GM12878 (cell line): Measurements from ENCODE around the gene TRIM39. TPM values are rescaled to one million over a fixed set of nuclear protein-coding genes. Genes with fewer than 3 reads are reported as not detected.

Source experiments
- ATAC-seq: fragments of 200-7000 bp; cut with Tn5 transposase; 3 replicates; pipeline ENCODE4 v1.9.1; 2020; ENCODE audit warnings: mild to moderate bottlenecking, moderate library complexity
- BruUV-seq: library from RNA; stranded (reverse); fragments of 400-500 nt; replicated peaks from 2 replicates; lab custom pipeline; 2021; lab: Mats Ljungman, UMichigan
- CTCF ChIA-PET: fragments of 300-600 bp; sonication (Branson Sonifier 250); formaldehyde crosslinking; extraction: SDS; loops from one replicate; lab custom pipeline; 2021; ENCODE audit warnings: inconsistent platforms; lab: Yijun Ruan, JAX
- POLR2A ChIA-PET: fragments of 350-600 bp; formaldehyde crosslinking; extraction: SDS; loops from one replicate; lab custom pipeline; 2021; ENCODE audit warnings: inconsistent platforms; lab: Charles Lee
- RAD21 ChIA-PET: fragments of 300-600 bp; sonication (Branson Sonifier 250); formaldehyde crosslinking; loops from one replicate; lab custom pipeline; 2023; ENCODE audit warnings: antibody characterized with exemption; ENCODE audit not compliant: unreplicated experiment; lab: Charles Lee
- SMC1A ChIA-PET: fragments of 300-600 bp; sonication (Branson Sonifier 250); formaldehyde crosslinking; loops from one replicate; lab custom pipeline; 2023; ENCODE audit not compliant: unreplicated experiment, uncharacterized antibody; lab: Charles Lee
- DNase-seq: peaks from one replicate; pipeline ENCODE4 v3.0.0-alpha.2; 2011; ENCODE audit warnings: low read depth, low spot score
- FAIRE-seq: peaks from 3 replicates; lab custom pipeline; 2011; peaks lifted over from hg19 to GRCh38; lab: Jason Lieb, UNC
- H2AFZ ChIP-seq: 2 replicates; pipeline ENCODE4 v1.6.0; 2011; ENCODE audit warnings: low read depth, low read length, control low read depth; ENCODE audit not compliant: control insufficient read depth
- H3K27ac ChIP-seq: 2 replicates; pipeline ENCODE4 v1.5.1; 2011; ENCODE audit warnings: control low read depth; ENCODE audit not compliant: control insufficient read depth, insufficient read depth
- H3K27me3 ChIP-seq, 2 experiments: replicated peaks in 1 of 2; 2 replicates each; pipeline versions ENCODE4 v1.6.0 to v1.6.1; 2011; ENCODE audit warnings: low read length in 1 of 2; ENCODE audit not compliant: control insufficient read depth in 2 of 2, insufficient read depth in 2 of 2
- H3K36me3 ChIP-seq, 2 experiments: 2 replicates each; pipeline ENCODE4 v1.5.1; 2011; ENCODE audit warnings: low read length in 1 of 2; ENCODE audit not compliant: control insufficient read depth in 2 of 2, insufficient read depth in 2 of 2
- H3K4me1 ChIP-seq: 2 replicates; pipeline ENCODE4 v1.6.1; 2011; ENCODE audit warnings: mild to moderate bottlenecking, low read length, moderate library complexity, mixed read lengths; ENCODE audit not compliant: control insufficient read depth, insufficient read depth
- H3K4me2 ChIP-seq: 2 replicates; pipeline ENCODE4 v1.6.0; 2011; ENCODE audit warnings: control low read depth; ENCODE audit not compliant: control insufficient read depth, insufficient read depth
- H3K4me3 ChIP-seq: fragments of 200-600 bp; sonication (generic); 2 replicates; pipeline ENCODE4 v1.5.1; 2016
- H3K79me2 ChIP-seq: 2 replicates; pipeline ENCODE4 v1.6.0; 2011; ENCODE audit warnings: low read length; ENCODE audit not compliant: control insufficient read depth, insufficient read depth
- H3K9ac ChIP-seq: 2 replicates; pipeline ENCODE4 v1.8.0; 2011; ENCODE audit warnings: low read length, control low read depth, mixed read lengths; ENCODE audit not compliant: control insufficient read depth, insufficient read depth
- H3K9me3 ChIP-seq: replicated peaks from 3 replicates; pipeline ENCODE4 v1.5.1; 2011; ENCODE audit warnings: mild to moderate bottlenecking, low read length; ENCODE audit not compliant: control insufficient read depth, insufficient read depth
- H4K20me1 ChIP-seq: 2 replicates; pipeline ENCODE4 v1.6.0; 2011; ENCODE audit not compliant: control insufficient read depth, insufficient read depth
- CHD4 ChIP-seq: fragments of 200-600 bp; sonication (generic); IDR thresholded peaks from 2 replicates; pipeline ENCODE4 v1.6.1; 2016; ENCODE audit warnings: mild to moderate bottlenecking
- ETV6 ChIP-seq, 2 experiments: fragments of 450-650 bp in 1 of 2; IDR thresholded peaks in 1 of 2; conservative IDR thresholded peaks in 1 of 2; 2 replicates each; pipeline ENCODE4 v1.6.1; 2014; ENCODE audit warnings: antibody characterized with exemption in 1 of 2, borderline replicate concordance in 1 of 2, low read depth in 1 of 2, mild to moderate bottlenecking in 1 of 2, moderate library complexity in 1 of 2
- FOS ChIP-seq: IDR thresholded peaks from 3 replicates; pipeline ENCODE4 v1.6.1; 2011; ENCODE audit warnings: borderline replicate concordance; ENCODE audit not compliant: insufficient read length; ENCODE audit errors: extremely low read depth
- HCFC1 ChIP-seq: fragments of 150-350 bp; IDR thresholded peaks from 2 replicates; pipeline ENCODE4 v1.6.1; 2014; ENCODE audit warnings: low read length
- IRF4 ChIP-seq: IDR thresholded peaks from 2 replicates; pipeline ENCODE4 v1.6.1; 2011; ENCODE audit warnings: low read depth, low read length
- IRF5 ChIP-seq: fragments of 450-650 bp; IDR thresholded peaks from 2 replicates; pipeline ENCODE4 v1.6.1; 2017; ENCODE audit warnings: borderline replicate concordance
- MEF2B ChIP-seq: fragments of 450-650 bp; IDR thresholded peaks from 2 replicates; pipeline ENCODE4 v1.6.1; 2018; ENCODE audit warnings: mild to moderate bottlenecking, moderate library complexity; ENCODE audit not compliant: partially characterized antibody, poor library complexity, severe bottlenecking
- MYC ChIP-seq: IDR thresholded peaks from 2 replicates; pipeline ENCODE4 v1.6.1; 2011; ENCODE audit warnings: mild to moderate bottlenecking, low read length, moderate library complexity, inconsistent platforms; ENCODE audit not compliant: insufficient read depth, insufficient replicate concordance, insufficient read length, severe bottlenecking
- NR2C2 ChIP-seq: IDR thresholded peaks from 2 replicates; pipeline ENCODE4 v1.6.1; 2011; ENCODE audit warnings: borderline replicate concordance, low read depth; ENCODE audit not compliant: control insufficient read depth, insufficient read length
- PML ChIP-seq: IDR thresholded peaks from 2 replicates; pipeline ENCODE4 v1.6.1; 2012; ENCODE audit warnings: low read length, inconsistent platforms
- POLR2AphosphoS5 ChIP-seq: IDR thresholded peaks from 2 replicates; pipeline ENCODE4 v1.6.1; 2011; ENCODE audit warnings: mild to moderate bottlenecking, low read length, inconsistent platforms
- REST ChIP-seq: IDR thresholded peaks from 2 replicates; pipeline ENCODE4 v1.6.1; 2012; ENCODE audit warnings: mild to moderate bottlenecking, low read depth, low read length
- SUZ12 ChIP-seq: fragments of 200-600 bp; sonication (generic); IDR thresholded peaks from one replicate; pipeline ENCODE4 v1.6.1; 2018; ENCODE audit warnings: antibody characterized with exemption, mild to moderate bottlenecking; ENCODE audit not compliant: unreplicated experiment
- TCF7 ChIP-seq: IDR thresholded peaks from 2 replicates; pipeline ENCODE4 v1.6.1; 2014; ENCODE audit warnings: antibody characterized with exemption, borderline replicate concordance
- ZNF24 ChIP-seq: fragments of 450-650 bp; IDR thresholded peaks from 2 replicates; pipeline ENCODE4 v1.6.1; 2017; ENCODE audit warnings: antibody characterized with exemption, mild to moderate bottlenecking
- ZNF274 ChIP-seq: IDR thresholded peaks from one replicate; pipeline ENCODE4 v1.8.0; 2011; ENCODE audit not compliant: insufficient read length, insufficient read depth
- WGBS: methylation state at CpG from one replicate; pipeline ENCODE4 v1.1.6; 2016; ENCODE audit warnings: low lambda C conversion rate; ENCODE audit not compliant: insufficient replicate concordance, insufficient coverage; ENCODE audit errors: missing lambda C conversion rate; 5-methylcytosine and 5-hydroxymethylcytosine counted together
- in situ Hi-C: fragments of 300-500 bp; cut with MboI; formaldehyde crosslinking; loops from 9 replicates; pipeline ENCODE4 v1.14.3; 2018; ENCODE audit warnings: mixed read lengths
- intact Hi-C: fragments of 100-400 bp; cut with micrococcal nuclease; formaldehyde crosslinking; loops from one replicate; pipeline ENCODE4 v1.14.2; 2022; ENCODE audit not compliant: unreplicated experiment
- polyA plus RNA-seq, 11 experiments: library from polyadenylated mRNA; depleted of rRNA in 4 of 11; unstranded in 6 of 11; stranded (reverse) in 5 of 11; fragments of >200 nt; fragmentation: Nextera tagmentation in 4 of 11; fragmentation: Illumina TruSeq in 1 of 11; extraction: Ambion mirVana in 4 of 11; extraction: Trizol in 1 of 11; gene quantifications; 1 replicate in 1 of 11; 2 replicates in 10 of 11; pipeline versions ENCODE4 v1.2.1 to v1.2.3, GENCODE V29; 2011 to 2016; ENCODE audit warnings: inconsistent platforms in 2 of 11, missing spikeins in 2 of 11, low read depth in 1 of 11
- total RNA-seq, 4 experiments: library from RNA; depleted of rRNA in 3 of 4; stranded (reverse); fragments of >200 nt in 3 of 4; fragmentation: Illumina TruSeq in 1 of 4; extraction: Trizol in 1 of 4; gene quantifications; 2 replicates each; pipeline versions ENCODE4 v1.2.1 to v1.2.3, GENCODE V29; 2013 to 2021

TRIM39 gene
- total and polyA plus RNA-seq, 10 of the 15 experiments (the other 5 are each of a cell fraction or from before 2014, with no cell fraction given) = 3.0 to 11.9 (median 8.8) TPM

GRCh38 chr6:30287139-30287538 lies 39.6 kb upstream of the TRIM39 start:
- Histone ChIP-seq H3K9me3 (peaks cover 15% of the 10 kb centered on the region; the same call in 2 of the 3 replicates), H3K9ac (no peak overlapping the region), H3K4me1 (no peaks in the 10 kb centered on the region), H3K36me3 (peaks cover 4 to 13% of the 10 kb centered on the region in 2 experiments; a peak in 3 of 4 replicates), H4K20me1 (no peaks in the 10 kb centered on the region), H3K4me2 (no peak overlapping the region), H2AFZ (no peak overlapping the region), H3K27me3 (no peaks in the 10 kb centered on the region), H3K27ac (no peak overlapping the region), H3K79me2 (no peaks in the 10 kb centered on the region), H3K4me3 (no peak overlapping the region)
- CTCF ChIA-PET = no interaction called here
- SMC1A ChIA-PET = no interaction called here
- WGBS = 71% methylated on average over 1 of the region's 1 CpG
- ATAC-seq (no peak), DNase-seq (no peak), FAIRE-seq (no peak)
- intact Hi-C loops = no loop called here
- BruUV-seq = no TSS peak
- no peak for TF ChIP-seq ETV6 (conservative IDR thresholded peaks at IDR 0.05 in 1 of 2, IDR thresholded peaks at IDR 0.05 in 1 of 2; ENCODE audit: borderline replicate concordance in 1 of 2, low read depth in 1 of 2)
- no peak for TF ChIP-seq PML
- no peak for TF ChIP-seq CHD4
- TF ChIP-seq FOS = no peak
- no peak for TF ChIP-seq IRF4
- no peak for TF ChIP-seq IRF5
- TF ChIP-seq MEF2B = no peak
- TF ChIP-seq REST = no peak
- no peak for TF ChIP-seq NR2C2
- TF ChIP-seq HCFC1 = no peak
- TF ChIP-seq POLR2AphosphoS5 = no peak
- TF ChIP-seq SUZ12 = no peak
- no peak for TF ChIP-seq TCF7
- TF ChIP-seq MYC = no peak
- TF ChIP-seq ZNF274 = no peak
- no peak for TF ChIP-seq ZNF24
- POLR2A ChIA-PET = no interaction called here
- in situ Hi-C loops = no loop called here
- RAD21 ChIA-PET = no interaction called here
